ENCODE measurements around the gene SDSL. TPM values are rescaled to one million over a fixed set of nuclear protein-coding genes. Genes with fewer than 3 reads are reported as not detected.

The SDSL gene
- total and polyA plus RNA-seq, 4 donors: 3.8 to 13.4 (median 6.8) TPM

DNA sequence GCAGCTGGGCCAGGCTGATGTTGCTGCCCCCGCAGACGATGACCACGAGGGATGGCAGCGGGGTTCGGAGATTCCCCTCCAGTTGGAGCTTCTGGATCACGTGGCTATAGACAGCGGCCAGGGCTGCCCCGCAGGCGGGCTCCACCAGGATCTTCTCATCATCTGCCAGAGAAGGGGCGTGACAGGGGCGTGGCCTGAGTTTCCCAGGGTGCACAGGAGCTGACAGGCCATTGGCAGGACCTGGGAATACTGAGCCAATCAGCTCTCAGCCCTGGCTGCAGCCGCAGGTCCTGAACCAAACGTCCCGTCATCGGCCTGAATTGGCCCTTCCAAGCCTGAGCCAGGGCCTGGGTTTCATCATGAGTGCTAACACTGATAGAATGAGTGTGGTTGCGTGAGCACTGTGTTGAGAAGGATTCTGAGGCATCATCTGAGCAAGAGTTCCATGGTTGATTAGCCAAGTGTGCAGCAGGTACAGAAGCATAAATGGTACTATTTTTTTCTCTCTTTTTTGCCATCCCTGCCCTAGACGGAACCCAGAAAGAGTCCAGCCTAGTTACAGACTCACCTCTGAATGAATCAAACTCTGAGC lies 29.1 kb upstream of the SDSL start:
- Histone ChIP-seq H3K27me3 (ENCODE audit: control insufficient read depth in 1 of 2, insufficient read depth in 2 of 2, low read length in 1 of 2) (no peaks in the 10 kb centered on the region), H3K4me1 (ENCODE audit: control insufficient read depth in 1 of 2, insufficient read depth in 2 of 2, low read length in 2 of 2) (no peaks in the 10 kb centered on the region), H3K9me3 (ENCODE audit: control insufficient read depth, low read length) (no peaks in the 10 kb centered on the region), H3K36me3 (ENCODE audit: control insufficient read depth in 1 of 2, insufficient read depth in 2 of 2, low read length in 1 of 2) (peaks cover 0 to 6% of the 10 kb centered on the region in 2 donors), H3K4me3 (ENCODE audit: low read length in 2 of 2) (no peak overlapping the region), H3K27ac (ENCODE audit: low read depth in 1 of 2, low read length in 2 of 2) (no peak overlapping the region)
- 52 to 67% methylated on average over 17 of the region's 17 CpGs for WGBS, 2 donors
- ATAC-seq (ENCODE audit: low FRiP score): no peak
- intact Hi-C loops (cut with DNase I): no loop called here
- DNase-seq: no peak

DNA sequence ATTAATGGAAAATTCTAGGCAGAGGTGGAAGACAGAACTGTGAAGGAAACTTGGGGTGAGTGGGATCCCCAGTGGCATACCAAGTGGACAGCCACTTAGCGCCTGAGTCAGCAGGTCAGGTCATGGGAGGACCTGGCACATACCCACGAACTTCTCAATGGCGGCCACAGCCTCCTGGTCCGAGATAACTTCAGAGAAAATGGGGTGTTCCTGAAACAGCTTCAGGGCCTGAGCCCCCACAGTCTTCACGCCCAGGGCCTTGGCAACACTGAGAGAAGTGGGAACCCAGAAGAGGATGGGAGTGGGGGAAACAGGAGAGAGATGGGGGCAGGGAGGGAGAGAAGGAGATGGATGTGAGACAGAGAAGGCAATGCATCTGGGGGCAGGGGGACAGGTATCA lies 28.4 kb upstream of the SDSL start:
- WGBS, 2 donors: 87% methylated on average over 5 of the region's 5 CpGs
- Histone ChIP-seq H3K4me3 (ENCODE audit: low read length in 2 of 2) (no peak overlapping the region), H3K4me1 (ENCODE audit: control insufficient read depth in 1 of 2, insufficient read depth in 2 of 2, low read length in 2 of 2) (no peaks in the 10 kb centered on the region), H3K27ac (ENCODE audit: low read depth in 1 of 2, low read length in 2 of 2) (no peak overlapping the region), H3K27me3 (ENCODE audit: control insufficient read depth in 1 of 2, insufficient read depth in 2 of 2, low read length in 1 of 2) (no peaks in the 10 kb centered on the region), H3K9me3 (ENCODE audit: control insufficient read depth, low read length) (no peaks in the 10 kb centered on the region), H3K36me3 (ENCODE audit: control insufficient read depth in 1 of 2, insufficient read depth in 2 of 2, low read length in 1 of 2) (peaks cover 0 to 2% of the 10 kb centered on the region in 2 donors)
- ATAC-seq (ENCODE audit: low FRiP score) (no peak), DNase-seq (no peak)
- intact Hi-C loops (cut with DNase I): no loop called here

DNA sequence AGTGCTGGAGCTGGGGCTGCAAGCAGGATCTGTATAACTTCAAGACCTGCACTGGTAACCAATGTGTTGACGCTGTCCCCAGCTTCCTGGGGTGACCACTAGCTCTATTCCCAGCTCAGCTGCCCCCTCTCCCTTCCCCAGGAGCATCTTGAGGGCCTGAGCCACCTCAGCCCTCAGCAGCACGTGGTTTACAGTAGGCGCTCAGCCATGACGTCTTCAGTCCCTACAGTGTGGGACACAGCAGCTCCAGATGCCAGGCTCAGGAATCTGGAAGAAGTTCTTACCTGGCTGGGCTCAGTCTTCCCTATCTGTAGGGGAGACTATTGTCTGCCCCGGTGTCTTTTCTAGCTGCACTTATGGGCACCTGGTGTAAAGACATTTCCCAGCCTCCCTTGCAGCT lies 27.1 kb upstream of the SDSL start:
- ATAC-seq (ENCODE audit: low FRiP score) (no peak), DNase-seq (no peak)
- Histone ChIP-seq H3K27me3 (ENCODE audit: control insufficient read depth in 1 of 2, insufficient read depth in 2 of 2, low read length in 1 of 2) (no peaks in the 10 kb centered on the region), H3K4me1 (ENCODE audit: control insufficient read depth in 1 of 2, insufficient read depth in 2 of 2, low read length in 2 of 2) (no peaks in the 10 kb centered on the region), H3K4me3 (ENCODE audit: low read length in 2 of 2) (no peak overlapping the region), H3K27ac (ENCODE audit: low read depth in 1 of 2, low read length in 2 of 2) (no peak overlapping the region), H3K9me3 (ENCODE audit: control insufficient read depth, low read length) (no peaks in the 10 kb centered on the region), H3K36me3 (ENCODE audit: control insufficient read depth in 1 of 2, insufficient read depth in 2 of 2, low read length in 1 of 2) (no peaks in the 10 kb centered on the region)
- 80% methylated on average over 5 of the region's 5 CpGs for WGBS, 2 donors
- intact Hi-C loops (cut with DNase I): no loop called here

DNA sequence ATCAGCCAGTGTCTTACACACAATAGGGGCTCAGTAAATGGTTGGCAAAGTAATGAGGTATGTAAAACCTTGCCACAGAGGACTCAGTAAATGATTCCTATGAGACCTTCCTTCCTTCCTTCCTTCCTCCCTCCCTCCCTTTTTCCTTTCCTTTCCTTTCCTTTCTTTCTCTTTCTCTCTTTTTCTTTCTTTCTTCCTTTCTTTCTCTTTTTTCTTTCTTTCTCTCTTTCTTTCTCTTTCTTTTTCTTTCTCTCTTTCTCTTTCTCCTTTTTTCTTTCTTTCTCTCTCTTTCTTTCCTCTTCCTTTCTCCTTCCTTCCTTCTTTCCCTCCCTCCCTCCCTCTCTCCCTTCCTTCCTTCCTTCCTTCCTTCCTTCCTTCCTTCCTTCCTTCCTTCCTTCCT lies 26.0 kb upstream of the SDSL start:
- no peaks in the 10 kb centered on the region for H3K4me1 ChIP-seq (ENCODE audit: control insufficient read depth in 1 of 2, insufficient read depth in 2 of 2, low read length in 2 of 2)
- H3K27me3 ChIP-seq (ENCODE audit: control insufficient read depth in 1 of 2, insufficient read depth in 2 of 2, low read length in 1 of 2): no peaks in the 10 kb centered on the region
- no peaks in the 10 kb centered on the region for H3K9me3 ChIP-seq (ENCODE audit: control insufficient read depth, low read length)
- intact Hi-C loops (cut with DNase I): no loop called here
- H3K27ac ChIP-seq (ENCODE audit: low read depth in 1 of 2, low read length in 2 of 2): no peak overlapping the region
- no peaks in the 10 kb centered on the region for H3K36me3 ChIP-seq (ENCODE audit: control insufficient read depth in 1 of 2, insufficient read depth in 2 of 2, low read length in 1 of 2)
- ATAC-seq (ENCODE audit: low FRiP score): no peak
- DNase-seq: no peak
- H3K4me3 ChIP-seq (ENCODE audit: low read length in 2 of 2): no peak overlapping the region

DNA sequence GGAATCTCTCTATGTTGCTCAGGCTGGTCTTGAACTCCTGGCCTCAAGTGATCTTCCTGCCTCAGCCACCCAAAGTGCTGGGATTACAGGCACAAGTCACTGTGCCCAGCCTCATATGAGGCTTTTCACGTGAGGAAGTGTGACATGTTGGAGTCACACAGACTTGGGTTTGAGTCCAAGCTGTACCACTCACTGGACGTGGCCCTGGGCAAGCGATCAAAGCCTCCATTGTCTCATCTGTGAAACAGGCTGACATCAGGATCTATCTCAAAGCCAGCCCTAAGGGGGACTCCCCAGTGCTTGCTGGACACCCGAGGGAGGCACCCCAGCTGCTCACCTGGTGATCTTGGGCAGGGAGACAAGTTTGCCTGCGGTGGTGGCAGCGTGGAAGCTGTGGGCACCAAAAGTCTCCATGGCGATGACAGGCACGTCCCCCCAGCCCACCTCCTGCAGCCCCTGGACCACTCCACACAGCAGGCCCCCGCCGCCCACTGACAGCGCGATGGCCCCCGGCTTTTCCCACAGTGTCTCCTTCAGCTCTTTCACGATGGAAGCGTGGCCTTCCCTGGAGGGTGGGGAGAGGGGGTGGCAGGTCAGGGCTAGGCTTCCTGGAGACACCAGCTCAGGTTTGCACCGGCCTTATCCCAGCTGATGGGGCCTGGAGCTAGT lies 25.2 kb upstream of the SDSL start:
- WGBS, 2 donors: 60 to 66% methylated on average over 16 of the region's 16 CpGs

DNA sequence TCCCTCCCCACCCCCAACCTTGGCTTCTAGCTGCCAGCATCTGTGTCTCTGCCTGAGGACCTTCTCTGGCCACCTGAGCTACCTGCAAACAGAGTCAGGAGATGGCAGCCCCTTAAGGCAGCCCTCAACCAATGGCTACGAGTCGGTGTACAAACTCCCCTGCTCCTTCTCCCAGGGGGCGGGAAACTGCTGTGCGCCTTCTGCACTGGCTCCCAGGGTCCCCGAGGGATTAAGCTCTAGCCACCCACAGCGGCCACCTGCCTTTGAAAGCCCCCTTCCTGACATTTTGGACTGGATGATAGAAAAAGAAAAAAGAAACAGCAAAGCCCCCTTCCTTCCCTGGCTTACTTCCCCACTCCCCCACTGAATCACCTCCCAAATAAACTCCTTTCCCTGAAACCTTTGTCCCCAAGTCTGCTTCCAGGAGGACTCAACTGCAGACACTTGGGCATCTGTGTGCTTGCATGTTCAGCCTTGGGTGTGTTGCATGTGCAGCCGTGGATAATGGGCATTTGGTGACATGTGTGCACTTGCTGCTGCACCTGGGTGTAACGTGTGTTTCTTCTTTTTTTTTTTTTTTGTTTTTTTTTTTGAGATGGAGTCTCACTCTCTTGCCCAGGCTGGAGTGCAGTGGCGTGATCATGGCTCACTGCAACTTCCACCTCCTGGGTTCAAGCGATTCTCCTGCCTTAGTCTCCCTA lies 24.5 kb upstream of the SDSL start:
- no peaks in the 10 kb centered on the region for H3K36me3 ChIP-seq (ENCODE audit: control insufficient read depth in 1 of 2, insufficient read depth in 2 of 2, low read length in 1 of 2)
- whole genome bisulfite sequencing, 2 donors: 48 to 51% methylated on average over 10 of the region's 10 CpGs
- no peak overlapping the region for H3K27ac ChIP-seq (ENCODE audit: low read depth in 1 of 2, low read length in 2 of 2)
- DNase-seq (no peak), ATAC-seq (ENCODE audit: low FRiP score) (no peak)
- intact Hi-C loops (cut with DNase I): no loop called here
- H3K27me3 ChIP-seq (ENCODE audit: control insufficient read depth in 1 of 2, insufficient read depth in 2 of 2, low read length in 1 of 2): no peaks in the 10 kb centered on the region
- H3K4me3 ChIP-seq (ENCODE audit: low read length in 2 of 2): no peak overlapping the region
- no peaks in the 10 kb centered on the region for H3K4me1 ChIP-seq (ENCODE audit: control insufficient read depth in 1 of 2, insufficient read depth in 2 of 2, low read length in 2 of 2)
- no peaks in the 10 kb centered on the region for H3K9me3 ChIP-seq (ENCODE audit: control insufficient read depth, low read length)

More for the DNA sequence above, 25.2 kb upstream of the SDSL start:
- Histone ChIP-seq H3K27me3 (ENCODE audit: control insufficient read depth in 1 of 2, insufficient read depth in 2 of 2, low read length in 1 of 2) (no peaks in the 10 kb centered on the region), H3K4me1 (ENCODE audit: control insufficient read depth in 1 of 2, insufficient read depth in 2 of 2, low read length in 2 of 2) (no peaks in the 10 kb centered on the region), H3K4me3 (ENCODE audit: low read length in 2 of 2) (no peak overlapping the region), H3K36me3 (ENCODE audit: control insufficient read depth in 1 of 2, insufficient read depth in 2 of 2, low read length in 1 of 2) (no peaks in the 10 kb centered on the region), H3K27ac (ENCODE audit: low read depth in 1 of 2, low read length in 2 of 2) (no peak overlapping the region), H3K9me3 (ENCODE audit: control insufficient read depth, low read length) (no peaks in the 10 kb centered on the region)
- ATAC-seq (ENCODE audit: low FRiP score) (no peak), DNase-seq (no peak)
- intact Hi-C loops (cut with DNase I): no loop called here

DNA sequence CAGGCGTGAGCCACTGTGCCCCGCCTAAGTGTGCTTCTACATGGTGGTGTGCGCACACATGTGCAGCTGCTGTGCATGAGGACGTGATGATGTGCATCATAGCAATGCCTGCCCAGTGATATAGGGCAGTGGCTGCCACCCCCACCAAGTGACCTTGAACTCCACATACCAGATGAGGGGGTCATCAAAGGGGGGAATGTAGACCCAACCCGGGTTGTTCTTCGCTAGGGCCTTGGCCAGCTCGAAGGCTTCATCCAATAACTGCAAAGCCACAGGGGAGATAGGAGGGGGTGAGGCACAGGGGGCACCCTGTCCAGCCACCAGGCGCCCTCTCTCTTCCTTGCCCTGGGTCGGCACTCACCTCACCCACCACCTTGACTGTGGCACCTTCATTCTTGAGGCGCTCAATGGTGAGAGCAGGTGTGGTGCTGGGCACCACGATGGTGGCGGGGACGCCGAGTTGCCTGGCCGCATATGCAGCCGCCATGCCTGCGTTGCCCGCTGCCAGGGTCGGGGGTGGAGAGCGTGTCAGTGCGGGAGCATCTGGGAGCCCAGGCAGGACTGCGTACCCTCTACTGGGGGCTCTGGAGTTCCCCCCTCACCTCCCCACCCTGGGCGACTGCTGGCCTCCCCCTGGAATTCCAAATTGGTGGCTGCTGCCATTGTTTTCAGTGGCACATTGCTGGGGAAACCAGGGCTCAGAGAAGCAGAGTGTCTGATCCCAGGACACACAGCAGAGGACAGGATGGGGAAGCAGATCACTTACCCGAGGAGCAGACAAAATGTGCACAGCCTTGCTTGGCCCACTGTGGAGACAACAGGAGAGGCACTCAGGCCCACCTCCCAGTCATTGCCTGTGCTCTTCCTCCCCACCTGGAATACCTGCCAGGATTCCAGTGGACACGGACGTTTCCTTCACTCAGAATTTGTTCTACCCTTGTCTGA lies 23.6 kb upstream of the SDSL start:
- intact Hi-C loops (cut with DNase I): no loop called here
- no peaks in the 10 kb centered on the region for H3K4me1 ChIP-seq (ENCODE audit: control insufficient read depth in 1 of 2, insufficient read depth in 2 of 2, low read length in 2 of 2)
- no peaks in the 10 kb centered on the region for H3K9me3 ChIP-seq (ENCODE audit: control insufficient read depth, low read length)
- ATAC-seq (ENCODE audit: low FRiP score) (no peak), DNase-seq (no peak)
- no peak overlapping the region for H3K27ac ChIP-seq (ENCODE audit: low read depth in 1 of 2, low read length in 2 of 2)
- no peak overlapping the region for H3K4me3 ChIP-seq (ENCODE audit: low read length in 2 of 2)
- no peaks in the 10 kb centered on the region for H3K36me3 ChIP-seq (ENCODE audit: control insufficient read depth in 1 of 2, insufficient read depth in 2 of 2, low read length in 1 of 2)
- no peaks in the 10 kb centered on the region for H3K27me3 ChIP-seq (ENCODE audit: control insufficient read depth in 1 of 2, insufficient read depth in 2 of 2, low read length in 1 of 2)
- 80 to 87% methylated on average over 26 of the region's 26 CpGs for WGBS, 2 donors

DNA sequence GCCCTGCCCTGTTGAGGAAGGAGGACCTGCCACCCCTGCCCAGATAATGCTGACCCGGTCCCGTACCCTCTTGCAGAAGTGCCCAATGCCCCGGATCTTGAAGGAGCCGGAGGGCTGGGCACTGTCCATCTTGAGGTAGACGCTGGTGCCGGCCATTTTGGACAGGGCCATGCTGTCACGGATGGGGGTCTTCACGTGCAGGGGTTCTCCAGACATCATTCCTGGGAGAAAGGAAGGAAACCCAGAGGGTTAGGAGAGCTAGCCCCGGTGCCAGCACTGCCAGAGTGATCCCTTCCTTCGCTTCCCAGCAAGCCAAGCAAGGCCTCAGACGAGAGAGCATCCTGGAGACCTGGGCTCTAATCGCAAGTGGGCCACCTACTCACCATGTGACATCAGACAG lies 22.7 kb upstream of the SDSL start:
- Histone ChIP-seq H3K4me3 (ENCODE audit: low read length in 2 of 2) (no peak overlapping the region), H3K4me1 (ENCODE audit: control insufficient read depth in 1 of 2, insufficient read depth in 2 of 2, low read length in 2 of 2) (no peaks in the 10 kb centered on the region), H3K9me3 (ENCODE audit: control insufficient read depth, low read length) (no peaks in the 10 kb centered on the region), H3K27me3 (ENCODE audit: control insufficient read depth in 1 of 2, insufficient read depth in 2 of 2, low read length in 1 of 2) (no peaks in the 10 kb centered on the region), H3K27ac (ENCODE audit: low read depth in 1 of 2, low read length in 2 of 2) (no peak overlapping the region), H3K36me3 (ENCODE audit: control insufficient read depth in 1 of 2, insufficient read depth in 2 of 2, low read length in 1 of 2) (no peaks in the 10 kb centered on the region)
- ATAC-seq (ENCODE audit: low FRiP score): no peak
- DNase-seq: no peak
- 86 to 87% methylated on average over 12 of the region's 12 CpGs for WGBS, 2 donors
- intact Hi-C loops (cut with DNase I): no loop called here

Data from aorta (tissue), 5 donors.